GM18508 (cell line): Measurements from ENCODE around the gene ANKRD55.
"Not testable (repeated sequence)": the region's sequence is repeated elsewhere in the genome, so short reads cannot be mapped to it uniquely, and the experiment has no call there.

Source experiments
- ATAC-seq: cut with Tn5 transposase; IDR thresholded peaks from one replicate; pipeline ENCODE4 v1.9.1; 2021; ENCODE audit warnings: moderate number of reproducible peaks; ENCODE audit not compliant: insufficient read depth, unreplicated experiment

The ANKRD55 gene

DNA sequence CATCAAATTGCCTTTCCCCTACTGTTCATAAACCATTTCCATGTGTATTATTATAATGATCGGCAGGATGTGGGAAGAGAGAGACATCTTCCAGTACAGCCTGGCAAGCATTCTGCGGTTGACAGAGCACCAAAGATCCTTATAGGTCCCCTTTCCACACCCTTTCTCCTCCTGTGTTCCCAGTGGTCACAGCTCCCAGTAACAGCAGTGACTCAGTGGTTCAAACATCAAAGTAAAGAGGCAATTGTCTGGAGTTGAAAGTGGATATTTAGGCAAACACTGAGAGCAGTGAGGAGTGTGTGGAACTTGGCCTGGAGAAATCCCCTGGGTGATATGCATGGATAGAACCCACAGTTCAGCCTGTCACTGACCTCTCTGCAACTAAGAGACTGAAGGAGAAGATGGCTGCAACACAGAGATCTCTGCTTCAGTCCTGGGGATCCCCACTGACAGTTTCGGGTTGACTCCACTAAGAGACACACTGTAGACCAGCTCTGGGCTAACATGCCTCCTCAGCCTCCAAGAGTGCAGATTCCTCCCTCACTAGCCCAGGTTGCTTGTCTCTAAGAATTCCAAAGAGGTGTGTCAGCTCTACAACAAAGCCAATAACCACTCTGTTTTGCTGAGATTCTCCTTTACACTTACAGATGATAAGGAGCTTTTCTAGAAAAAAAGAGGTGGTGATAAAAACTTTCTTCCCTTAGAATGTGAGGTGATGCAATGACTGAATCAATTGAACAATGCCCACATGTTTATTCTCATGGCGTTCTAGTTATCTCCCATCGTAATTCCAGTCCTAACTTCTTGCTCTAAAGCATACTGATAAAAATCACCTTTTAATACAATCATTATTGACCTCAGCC, 143.9 kb downstream of the ANKRD55 start:
- ATAC-seq = peak; percentile 87

DNA sequence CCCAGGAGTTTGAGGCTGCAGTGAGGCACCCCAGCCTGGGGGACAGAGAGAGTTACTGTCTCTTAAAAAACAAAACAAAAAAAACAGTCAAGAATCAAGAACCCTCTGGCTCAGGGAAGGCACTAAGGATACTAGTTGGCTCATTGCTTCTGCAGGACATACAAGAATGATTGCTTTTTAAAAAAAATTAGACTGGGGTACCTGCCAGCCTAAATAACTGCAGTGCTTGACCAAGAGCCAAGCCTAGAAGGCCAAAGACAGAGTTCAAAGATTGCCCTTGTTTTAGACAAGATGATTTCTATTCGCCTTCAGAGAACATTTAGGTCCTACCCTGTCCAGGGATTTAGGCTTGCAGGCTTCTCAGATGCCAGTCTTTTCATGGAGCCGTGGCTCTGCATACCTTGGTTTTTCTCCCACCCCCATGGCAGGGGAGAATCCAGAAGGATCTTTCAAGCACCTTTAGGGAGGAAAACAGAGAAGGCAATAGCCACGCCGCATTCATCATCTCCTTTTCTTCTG, 144.6 kb downstream of the ANKRD55 start:
- no peak for ATAC-seq

DNA sequence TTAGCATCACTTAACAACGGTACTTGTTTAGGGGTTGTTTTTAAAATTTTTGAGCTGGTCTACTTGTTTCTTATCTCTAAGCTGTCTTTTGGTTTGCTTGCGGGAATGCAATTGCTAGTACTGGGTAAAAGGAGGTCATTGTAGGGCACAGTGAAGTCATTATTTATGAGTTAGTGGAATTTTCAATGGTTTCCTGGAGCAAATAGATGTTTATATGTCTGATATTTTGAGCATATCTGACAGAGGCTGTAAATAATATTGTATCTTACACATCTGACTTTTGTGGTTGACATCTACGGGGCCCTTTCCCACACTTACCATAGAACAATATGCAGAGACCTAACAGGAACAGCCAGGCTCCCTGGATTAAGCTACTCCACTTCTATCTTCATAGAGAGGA, 147.9 kb downstream of the ANKRD55 start:
- no peak for ATAC-seq

DNA sequence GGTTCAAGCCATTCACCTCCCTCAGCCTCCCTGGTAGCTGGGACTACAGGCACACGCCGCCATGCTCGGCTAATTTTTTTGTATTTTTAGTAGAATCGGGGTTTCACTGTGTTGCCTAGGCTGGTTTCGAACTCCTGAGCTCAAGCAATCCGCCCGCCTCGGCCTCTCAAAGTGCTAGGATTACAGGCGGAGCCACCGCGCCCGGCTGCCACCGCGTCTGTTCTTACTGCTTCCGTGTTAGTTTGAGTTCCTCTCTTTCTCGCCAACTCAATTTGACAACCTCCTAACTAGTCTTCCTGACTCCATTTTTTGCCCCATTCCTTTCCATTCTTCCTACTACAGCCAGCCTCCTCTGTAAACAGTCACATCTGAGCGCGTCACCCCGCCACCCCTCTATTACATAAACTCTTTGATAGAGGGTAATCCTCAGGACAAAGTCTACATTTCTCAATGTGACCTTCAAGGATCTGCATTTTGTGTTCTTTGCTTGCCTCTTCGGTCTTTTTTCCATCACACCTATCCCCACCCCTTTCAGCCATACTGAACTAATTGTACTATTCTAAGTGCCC, 149.8 kb downstream of the ANKRD55 start:
- no peak for ATAC-seq

DNA sequence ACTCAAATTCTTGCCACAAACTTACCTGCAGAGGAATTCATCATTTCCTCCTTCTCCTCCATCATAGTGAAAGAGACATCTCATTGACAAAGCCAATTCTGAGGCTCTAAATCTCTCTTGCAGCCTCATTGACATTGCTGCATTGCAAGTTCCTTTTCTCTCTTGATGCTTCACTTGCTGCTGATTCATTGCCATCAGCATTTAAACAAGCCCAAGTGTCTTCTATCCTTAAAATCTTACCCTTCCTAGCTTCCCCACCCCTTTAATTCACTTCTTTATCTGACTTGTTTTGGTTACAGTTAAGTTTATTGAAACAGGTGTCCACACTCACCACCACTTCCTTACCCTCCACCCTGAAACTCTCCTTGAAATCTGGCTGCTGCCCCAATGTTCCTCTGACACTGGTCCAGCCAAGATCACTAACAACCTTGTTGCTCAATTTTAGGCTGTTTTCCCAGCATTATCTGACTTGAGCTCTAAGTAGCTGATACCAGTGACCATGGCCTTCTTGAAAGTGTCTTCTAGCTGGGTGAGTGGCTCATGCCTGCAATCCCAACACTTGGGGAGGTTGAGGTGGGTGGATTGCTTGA, 152.0 kb downstream of the ANKRD55 start:
- peak; percentile 28 for ATAC-seq

DNA sequence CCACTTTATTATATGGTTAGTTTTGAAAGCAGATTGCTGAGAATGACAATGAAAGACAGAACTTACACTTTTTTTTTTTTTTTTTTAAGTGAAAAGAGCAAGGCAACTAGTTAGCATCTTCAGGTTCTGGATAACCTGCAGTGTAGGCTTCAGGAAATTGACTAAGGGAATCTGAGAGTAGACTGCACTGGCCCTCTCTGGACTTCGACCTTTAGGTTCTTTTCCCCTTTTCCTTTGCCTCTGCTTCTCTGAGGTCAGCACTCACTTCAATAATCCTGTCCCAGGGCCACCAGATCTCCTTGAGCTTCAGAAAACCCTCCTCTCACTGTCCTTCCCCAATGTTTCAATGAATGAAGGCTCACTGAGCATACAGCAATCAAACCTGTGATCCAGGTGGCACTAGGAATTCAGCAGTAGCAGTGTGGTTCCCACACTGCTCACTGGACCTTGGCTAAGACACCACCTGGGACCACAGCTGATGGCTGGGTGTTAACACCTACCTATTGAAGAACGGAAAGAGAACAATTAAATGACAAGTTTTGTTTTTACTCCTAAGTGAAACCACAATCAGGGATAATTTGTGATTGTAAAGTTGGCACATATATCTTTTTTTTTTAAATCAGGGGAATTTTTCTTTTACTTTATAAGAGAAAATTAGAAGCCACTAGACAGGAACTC, 152.6 kb downstream of the ANKRD55 start:
- peak; percentile 76 for ATAC-seq

DNA sequence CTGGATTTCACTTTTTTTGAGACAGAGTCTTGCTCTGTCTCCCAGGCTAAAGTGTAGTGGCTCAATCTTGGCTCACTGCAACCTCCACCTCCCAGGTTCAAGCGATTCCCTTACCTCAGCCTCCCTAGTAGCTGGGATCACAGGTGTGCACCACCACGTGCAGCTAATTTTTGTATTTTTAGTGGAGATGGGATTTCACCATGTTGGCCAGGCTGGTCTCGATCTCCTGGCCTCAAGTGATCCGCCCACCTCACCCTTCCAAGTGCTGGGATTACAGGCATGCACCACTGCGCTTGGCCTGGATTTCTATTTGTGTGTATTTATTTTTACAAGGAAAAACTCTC, 154.0 kb downstream of the ANKRD55 start:
- not testable (repeated sequence) for ATAC-seq

DNA sequence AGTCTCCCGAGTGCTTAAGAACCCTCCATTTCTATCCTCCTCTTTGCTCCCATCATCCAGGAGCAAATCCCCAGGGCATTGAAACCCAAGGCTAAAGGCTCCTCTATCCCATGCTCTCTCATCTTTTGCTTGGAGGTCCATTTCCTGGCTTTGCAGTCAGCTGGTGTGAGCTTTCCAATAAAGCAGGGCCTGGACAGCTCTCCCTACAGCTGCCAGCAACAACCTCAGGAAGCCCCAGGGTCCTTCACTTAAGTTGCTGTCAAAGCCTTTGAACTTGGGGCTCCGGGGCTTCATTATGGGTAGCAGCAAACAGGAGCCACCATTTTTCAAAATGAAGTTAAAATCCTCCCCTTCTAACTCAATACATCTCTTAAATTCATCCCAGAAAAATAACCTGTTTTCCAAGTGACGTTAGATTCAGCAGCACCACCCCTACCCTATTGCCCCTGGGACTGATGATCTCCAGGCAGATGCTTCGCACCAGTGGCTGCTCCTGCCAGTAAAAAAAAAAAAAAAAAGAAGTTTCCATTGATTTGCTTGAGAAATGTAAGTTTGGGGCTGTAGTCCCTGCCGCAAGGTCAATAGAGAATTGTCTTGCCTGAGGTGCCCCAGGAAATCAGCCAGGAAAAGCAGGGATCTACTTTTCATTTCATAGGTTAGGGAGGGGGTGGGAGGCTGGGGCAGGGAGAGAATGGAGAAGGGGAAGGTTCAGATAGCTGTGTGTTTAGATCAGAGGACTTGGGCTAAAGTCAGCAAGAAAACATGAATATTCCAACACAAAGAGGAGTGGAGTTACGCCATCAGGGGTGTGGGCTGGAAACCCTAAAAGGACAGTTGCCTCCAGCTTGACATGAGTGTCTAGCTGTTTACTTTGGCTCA, 154.6 kb downstream of the ANKRD55 start:
- ATAC-seq = no peak

DNA sequence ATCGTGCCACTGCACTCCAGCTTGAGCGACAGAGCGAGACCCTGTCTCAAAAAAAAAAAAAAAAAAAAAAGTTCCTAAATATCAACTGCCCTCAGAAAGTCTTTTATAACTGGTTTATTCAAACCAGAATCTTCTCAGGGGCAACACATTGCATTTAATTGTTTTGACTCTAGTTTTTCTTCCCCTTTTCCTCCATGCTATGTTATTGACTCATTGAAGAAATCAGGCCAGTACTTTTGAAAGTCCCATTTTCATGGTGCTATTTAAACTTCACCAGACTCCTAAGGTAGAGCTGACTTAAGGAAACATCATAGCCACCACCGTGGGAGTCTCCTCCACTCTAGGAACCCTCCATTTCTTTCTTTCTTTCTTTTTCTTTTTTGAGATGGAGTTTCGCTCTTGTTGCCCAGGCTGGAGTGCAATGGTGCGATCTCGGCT, 155.3 kb downstream of the ANKRD55 start:
- ATAC-seq = no peak

DNA sequence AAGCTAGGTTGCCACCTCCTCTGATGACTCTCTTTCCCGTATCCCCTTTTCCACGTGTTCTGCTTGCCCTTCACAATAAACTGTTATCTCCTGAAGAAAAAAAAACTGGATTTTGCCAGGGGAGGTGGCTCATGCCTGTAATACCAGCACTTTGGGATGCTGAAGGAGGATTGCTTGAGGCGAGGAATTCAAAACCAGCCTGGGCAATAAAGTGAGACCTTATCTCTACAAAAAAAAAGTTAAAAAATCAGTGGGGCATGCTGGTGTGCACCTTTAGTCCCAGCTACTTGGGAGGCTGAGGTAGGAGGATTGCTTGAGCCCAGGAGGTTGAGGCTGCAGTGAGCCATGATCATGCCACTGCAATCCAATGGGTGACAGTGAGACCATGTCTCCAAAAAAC, 156.6 kb downstream of the ANKRD55 start:
- ATAC-seq = no peak

DNA sequence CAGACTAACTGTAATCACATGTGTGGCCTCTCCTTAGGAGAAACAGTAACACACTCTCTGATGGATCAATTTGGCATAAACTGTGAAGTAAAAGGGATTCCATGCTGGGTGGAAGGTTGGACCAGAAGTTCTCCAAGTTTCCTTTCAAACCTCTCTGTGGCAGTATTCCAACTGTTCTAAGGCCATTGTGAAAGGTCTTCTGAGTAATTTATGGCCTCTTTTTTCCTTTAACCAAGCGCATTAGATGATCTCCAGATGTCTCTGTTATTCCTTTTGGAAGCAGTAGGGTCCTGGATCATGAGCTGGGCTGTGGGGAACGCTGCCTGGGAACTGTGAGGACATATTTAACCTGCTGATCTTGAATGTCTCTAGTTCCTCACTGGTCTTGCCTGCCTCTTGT, 157.8 kb downstream of the ANKRD55 start:
- no peak for ATAC-seq

DNA sequence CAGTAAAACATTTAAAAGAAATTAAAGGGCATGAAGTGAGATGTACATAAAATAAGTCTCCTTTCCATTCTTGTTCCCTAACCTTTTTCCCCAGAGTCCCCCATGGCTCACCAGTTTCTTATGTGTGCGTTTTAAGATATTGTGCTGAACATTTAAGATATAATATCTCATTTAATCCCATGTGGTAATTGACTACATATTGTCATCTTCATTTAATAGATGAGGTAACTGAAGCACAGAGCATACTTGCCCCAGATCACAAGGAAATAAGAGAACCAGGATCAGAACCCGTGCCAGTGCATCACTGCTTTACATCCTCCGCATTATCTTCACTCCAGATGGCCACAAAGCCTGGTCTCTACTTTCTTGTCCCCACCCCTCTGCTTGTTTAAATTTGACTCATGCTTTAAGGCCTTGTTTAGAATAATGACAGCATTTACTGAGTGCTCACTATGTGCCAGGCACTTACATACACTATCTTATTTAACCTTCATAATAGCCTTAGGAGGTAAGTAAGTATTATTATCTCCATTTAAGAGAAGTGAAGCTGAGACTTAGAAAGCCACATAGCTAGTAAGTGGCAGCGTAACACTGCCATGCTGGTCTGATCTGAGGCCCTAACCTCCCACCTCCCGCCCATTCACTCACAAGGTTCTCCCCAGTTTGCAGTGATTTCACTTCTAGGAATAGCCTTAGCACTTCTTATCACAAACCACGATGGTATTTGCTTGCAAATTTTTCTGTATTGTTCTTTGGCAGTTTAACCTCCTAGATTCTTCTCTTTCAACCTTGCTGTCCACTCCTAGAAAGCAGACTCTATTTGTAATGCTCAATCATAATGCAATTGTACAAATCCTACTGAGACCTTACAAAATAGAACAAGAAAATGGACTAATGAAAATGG, 160.0 kb downstream of the ANKRD55 start:
- no peak for ATAC-seq

DNA sequence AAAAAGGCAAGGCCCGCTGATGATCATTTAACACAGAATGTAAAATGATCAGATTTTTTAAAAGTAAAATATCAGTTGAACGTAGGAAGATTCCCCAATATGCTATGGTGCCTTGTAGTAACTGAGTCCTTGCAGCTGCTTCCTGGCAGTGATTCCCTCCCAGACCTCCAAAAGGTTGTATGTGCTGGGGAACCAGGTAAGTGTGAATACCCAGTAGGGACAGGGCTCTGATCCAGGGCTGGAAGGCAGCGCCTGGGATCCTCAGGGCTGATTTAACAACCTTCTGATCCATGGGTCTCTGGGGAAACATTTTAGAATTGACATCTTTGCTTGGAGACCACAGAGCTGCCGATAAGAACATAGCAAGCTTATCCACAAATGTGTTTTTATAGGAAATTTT, 161.7 kb downstream of the ANKRD55 start:
- ATAC-seq = no peak

DNA sequence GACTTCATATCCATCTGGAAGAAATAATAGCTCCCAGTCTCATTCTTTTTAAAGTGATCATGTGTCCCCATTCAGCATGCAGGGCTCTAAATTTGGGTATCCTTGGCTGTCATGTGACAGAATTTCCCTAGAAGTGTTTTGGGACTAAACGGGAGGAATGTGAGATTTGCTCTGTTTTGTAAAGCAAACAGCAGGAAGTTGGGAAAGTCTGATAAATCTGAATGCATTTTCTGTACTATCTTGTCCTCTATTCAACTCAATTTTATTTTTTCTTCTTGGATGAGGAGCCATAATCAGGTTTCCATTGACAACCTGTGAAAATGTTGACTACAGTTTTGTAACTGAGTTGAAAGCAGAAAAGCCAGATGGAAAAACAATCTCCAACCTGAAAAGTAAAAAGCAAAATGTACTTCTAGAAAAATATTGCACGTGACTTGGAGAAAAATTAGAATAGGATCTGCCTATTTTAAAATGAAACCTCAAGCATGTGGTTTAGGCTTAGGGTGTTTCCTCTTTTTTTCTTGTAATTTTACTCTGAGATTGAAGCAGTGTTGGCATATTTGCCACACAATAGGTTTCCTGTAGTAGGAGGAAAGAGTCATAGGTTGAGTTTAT, 162.2 kb downstream of the ANKRD55 start:
- ATAC-seq = no peak

DNA sequence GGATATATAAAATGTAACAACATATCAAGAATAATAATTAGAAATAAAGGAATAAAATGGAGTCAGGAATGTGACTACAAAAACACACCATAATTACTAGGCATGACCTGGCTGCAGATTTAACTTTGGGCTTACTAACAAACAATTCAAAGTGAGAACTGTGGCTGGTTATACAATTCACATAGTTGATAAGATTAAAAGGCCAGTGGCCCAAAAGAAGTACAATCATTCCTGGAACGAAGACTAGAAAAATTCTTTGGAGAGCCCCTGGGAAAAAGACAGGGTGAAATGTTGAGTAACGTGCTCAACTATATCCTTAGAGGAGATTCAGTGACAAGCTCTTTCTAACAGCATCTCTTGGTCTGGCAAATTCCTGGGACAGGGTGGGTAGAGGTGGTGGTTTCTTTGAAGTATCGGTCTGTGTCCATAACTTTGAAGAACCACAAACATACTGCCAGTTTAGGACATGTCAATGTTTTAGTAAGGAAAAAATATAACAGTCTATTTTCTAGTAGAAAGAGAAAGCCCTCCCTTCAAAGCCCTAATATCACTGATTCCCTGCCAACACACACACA, 163.4 kb downstream of the ANKRD55 start:
- no peak for ATAC-seq

DNA sequence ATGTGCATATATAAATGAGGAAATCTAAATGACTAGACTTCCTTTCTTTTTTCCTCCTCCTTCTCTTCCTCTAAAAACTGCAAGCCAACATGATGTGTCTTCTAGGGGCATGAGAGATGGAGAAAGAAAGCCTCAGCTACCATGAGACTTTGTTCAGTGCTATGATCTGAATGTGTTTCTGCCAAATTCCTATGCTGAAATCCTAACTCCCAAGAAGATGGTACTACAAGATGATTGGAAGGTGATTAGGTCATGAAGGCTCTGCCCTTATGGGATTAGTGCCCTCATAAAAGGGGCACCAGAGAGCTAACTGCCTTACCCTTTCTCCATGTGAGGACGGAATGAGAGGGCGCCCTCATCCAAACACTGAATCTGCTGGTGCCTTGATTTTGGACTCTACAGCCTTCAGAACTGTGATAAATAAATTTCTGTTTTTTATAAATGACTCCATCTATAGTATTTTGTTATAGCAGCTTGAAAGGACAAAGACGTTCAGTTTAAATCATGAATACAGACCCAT, 166.1 kb downstream of the ANKRD55 start:
- ATAC-seq = no peak

DNA sequence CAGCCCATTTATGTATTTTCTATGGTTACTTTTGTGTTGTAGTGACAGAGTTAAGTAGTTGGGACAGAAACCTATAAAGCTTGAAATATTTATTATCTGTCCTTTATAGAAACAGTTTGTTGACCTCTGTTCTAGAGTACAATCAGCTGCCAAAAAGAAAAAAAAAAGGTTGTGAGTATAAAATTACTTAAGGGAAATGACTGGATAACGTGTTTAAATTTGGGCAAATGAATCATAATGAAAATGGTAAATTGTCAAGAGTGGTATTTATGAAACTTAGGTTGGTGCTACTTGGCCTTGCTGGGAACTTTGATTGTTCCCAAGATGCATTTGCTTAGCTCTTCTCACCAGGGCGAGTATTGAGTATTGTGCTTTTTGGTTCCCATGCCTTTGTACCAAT, 168.1 kb downstream of the ANKRD55 start:
- ATAC-seq = peak; percentile 51
